UCSD-AML1 (cell line): ENCODE results near the gene MEIS2.
"Not testable (repeated sequence)": the region's sequence is repeated elsewhere in the genome, so short reads cannot be mapped to it uniquely, and the experiment has no call there.

Source experiments
- DNase-seq: peaks from one replicate; lab custom pipeline; 2025; ENCODE audit not compliant: unreplicated experiment; lab: John Stamatoyannopoulos, UW

MEIS2 gene

DNA sequence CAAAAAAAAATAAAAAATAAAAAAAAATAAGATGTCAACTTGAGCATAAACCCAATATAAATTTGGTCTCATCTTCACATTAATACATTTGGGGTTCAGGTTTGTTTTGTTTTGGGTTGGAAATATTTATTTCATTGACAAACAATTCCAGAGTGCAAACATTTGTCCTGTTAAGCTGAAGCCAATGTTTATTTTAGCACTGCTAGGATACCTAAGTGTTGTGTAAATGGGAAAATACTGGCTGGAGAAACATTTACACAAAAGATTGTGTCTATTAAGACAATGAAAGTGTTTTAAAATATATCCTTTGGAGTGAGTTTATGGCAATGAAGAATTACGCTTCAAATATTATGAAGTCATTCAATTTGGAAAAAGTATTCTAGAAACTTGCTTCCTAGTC is 91.1 kb downstream of the MEIS2 start:
- DNase-seq = no peak

DNA sequence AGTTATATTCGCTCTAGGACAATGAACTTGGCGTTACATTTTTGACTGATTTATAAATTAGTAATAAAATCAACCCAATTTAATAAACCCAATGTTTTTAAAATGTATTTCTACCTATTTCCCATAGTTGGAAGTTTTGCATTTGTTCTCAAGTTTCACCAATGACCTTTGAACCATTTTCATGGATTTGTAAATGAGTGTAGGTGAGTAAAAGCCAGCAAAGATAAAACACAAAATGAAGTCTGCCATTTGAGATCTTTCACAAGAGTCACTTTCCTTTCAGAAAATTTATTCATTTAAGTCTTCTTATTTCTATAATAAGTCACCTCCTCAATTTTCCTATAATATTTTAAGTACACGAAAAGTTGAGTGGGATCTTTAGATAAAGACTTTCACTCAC is 92.1 kb downstream of the MEIS2 start:
- DNase-seq = no peak

DNA sequence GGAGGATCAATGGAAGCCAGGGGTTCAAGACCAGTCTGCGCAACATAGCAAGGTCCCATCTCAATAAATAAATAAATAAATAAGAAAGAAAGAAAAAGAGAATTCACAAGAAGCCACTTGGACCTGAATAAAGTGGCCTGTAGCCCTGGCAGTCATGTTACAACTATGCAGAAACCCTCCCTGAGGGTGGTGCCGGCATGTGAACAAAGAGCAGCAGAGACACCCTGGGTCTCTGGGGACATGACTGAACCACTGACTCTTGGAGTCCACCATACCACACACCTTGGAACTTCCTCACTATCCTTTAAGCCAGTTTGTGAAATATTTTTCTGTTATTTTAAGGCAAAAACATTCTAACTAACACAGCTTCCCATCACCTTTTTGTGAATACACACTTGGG is 93.0 kb downstream of the MEIS2 start:
- no peak for DNase-seq

DNA sequence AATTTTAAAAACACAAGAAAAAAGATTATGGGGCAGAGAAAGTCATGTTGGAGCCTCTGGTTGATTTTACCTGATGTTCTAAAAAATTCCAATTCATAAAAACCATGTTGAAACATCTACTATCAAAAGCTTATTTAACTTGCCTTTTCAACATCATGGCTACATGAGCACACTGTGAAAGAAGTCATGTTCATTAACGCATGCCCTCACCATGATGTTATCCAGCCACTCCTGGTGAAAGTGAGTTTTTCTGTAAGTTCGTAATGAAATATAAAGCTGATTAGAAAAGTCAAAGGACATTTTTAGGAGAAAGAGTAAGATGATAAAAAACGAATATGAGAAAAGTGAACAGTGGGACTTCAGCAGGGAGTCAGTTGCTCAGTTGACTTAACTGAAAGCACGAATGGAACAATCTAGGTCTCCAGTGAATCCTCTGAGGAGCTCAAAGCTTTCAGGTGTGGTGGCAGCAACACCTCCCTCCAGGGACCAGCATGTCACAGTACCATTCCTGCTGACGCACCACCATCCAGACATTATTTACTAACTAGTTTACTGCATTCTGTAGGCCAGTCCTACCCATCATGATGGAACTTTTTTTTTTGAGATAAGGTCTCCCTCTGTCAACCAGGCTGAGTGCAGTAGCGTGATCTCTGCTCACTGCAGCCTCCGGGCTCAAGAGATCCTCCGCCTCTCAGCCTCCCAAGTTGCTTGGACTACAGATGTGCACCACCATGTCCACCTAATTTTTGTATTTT is 95.2 kb downstream of the MEIS2 start:
- no peak for DNase-seq

DNA sequence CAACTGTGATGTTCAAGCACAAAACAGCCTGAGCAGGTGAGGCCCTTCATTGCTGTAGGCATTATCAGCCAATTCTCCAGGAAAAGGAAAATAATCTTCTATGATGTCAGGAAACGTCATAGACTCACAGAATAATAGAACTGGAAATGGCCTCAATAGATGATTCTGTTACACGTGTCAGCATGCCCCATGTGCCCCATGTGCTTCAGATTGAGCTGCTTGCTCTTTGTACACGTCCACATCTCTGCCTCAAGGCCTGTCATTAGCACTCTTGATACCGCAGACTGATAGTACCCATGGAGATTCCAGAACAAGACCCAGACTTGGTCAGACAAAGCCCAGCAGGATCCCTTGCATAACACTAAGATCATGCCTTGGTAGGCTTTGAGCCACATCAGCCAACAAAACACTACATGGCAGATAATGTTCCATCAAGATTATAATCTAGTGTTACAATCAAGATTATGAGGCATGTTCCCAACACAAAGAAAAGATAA is 95.9 kb downstream of the MEIS2 start:
- DNase-seq = no peak

DNA sequence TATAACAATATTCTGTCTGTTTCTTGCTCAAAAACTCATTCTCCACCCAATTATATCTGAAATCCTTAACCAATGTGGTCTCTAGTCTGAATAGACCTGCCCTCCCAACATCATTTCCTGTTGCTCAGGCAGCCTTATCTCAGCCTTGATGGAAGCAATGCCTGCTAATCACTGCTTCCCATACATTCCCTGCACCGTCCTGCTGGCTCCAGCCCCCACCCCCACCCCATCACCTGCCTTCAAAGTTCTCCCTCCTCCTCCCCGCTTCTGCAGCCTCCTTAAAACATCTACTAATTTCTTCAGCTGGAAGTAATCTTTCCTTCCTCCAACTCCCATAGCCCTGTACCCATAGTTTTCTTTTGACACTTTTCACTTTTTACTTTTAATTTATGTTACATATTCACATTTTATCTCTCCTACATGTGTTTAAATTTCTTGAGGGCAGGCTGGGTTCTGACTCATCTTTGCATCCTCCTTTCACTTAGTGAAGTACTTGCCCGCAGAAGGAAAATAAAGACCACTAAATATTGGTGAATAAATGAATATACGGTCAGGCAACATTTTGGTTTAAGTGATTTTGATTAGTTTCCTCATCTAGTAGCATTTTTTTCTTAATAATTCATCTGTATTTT is 98.2 kb downstream of the MEIS2 start:
- no peak for DNase-seq

DNA sequence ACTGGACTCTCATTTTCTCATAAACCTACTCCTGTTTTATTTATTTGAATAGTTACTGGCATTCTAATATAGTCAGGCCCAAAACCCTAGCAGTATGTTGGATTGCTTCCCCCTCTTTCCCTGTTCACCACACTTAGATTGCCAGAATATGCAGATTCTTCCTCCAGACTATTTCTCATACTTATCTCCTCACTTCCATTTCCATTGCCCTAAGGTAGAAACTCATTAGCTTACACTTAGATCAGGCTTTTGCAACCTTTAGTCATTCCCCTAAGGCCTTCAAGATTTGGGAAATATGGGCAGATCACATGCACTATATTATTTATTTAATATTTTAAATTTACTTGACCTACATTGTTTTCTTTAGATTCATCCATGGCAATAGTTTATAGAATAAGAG is 98.9 kb downstream of the MEIS2 start:
- DNase-seq = no peak

DNA sequence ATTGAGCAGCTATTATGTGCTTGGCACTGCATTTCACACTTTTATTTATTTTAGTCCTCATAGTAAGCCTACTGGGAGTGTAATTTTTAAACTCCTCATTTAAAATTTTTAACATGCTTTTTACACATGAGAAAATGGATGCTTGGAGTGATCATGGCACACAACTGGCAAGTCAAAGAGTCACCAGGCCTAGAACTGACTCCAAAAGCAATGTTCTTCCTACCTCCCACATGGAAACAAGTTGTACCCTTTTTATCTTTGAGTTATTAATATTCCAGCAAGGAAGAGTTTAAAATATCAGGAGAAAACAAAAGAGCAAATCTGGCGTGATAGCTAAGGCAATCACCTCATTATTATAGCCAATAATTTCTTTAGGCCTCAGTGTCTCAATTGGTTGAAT is 100.6 kb downstream of the MEIS2 start:
- no peak for DNase-seq

DNA sequence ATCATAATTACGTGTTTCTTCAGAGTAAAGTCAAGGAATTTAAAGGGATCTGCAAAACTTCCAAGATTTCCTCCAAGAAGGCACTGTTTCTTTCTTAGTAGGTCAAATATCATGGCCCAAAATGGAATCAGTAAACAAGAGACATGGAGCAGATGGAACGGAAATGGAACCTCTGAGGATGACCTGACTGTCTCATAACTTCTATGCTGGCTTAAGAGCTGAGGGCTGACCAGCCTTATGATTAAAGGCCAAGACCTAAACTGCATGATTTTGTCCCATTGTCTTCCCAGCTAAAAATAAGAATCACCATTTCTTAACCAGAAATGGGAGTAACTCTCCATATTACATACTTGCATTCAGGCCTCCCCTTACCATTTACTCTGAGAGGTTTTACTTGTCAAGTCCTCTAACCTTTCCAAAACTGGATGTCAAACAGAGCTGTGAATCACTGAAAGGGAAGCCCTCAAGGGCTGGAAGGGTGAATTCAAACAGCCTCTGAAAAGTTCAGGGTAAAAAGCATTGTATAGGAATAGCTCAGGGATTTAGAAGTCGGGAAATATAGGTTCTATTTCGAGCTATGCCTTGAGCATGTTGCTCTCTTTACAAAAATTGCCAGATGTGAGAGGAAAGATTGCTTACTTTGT is 103.7 kb downstream of the MEIS2 start:
- no peak for DNase-seq

DNA sequence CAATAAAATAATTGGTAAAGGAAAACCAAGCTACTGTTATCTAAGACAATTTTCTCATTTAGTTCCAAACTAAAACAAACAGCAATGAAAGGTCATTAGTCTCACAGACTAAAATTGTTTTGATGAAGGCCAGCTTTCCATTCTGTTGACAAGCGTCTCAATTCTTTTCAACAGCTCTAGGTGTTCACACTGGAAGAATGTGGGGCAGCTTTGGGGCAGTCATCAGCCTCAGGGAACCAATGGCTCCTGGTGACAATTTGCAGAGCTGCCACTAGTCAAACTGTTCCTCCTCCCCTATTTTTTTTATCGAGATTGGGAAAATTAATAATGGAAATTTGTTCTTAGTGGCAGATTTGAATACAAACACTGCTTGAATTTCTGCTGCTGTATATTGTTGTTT is 104.2 kb downstream of the MEIS2 start:
- DNase-seq = no peak

DNA sequence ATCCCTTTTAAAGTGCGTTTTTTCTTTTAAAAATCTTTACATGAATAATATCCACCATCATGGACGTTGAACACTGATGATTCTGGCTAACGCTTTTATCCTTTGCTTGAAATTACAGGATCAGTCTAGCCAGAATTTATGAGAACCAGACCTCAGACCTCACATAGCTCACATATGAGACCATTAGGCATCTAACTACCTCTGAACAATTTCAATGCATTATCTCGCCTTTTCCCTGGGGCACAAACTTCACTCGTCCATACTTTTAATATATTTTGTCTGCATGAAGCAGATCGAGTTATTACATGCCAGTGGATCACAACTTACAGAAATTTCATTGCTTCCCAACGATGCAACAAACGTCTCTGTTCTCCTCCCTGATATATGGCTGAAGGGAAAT is 105.6 kb downstream of the MEIS2 start:
- DNase-seq = no peak

DNA sequence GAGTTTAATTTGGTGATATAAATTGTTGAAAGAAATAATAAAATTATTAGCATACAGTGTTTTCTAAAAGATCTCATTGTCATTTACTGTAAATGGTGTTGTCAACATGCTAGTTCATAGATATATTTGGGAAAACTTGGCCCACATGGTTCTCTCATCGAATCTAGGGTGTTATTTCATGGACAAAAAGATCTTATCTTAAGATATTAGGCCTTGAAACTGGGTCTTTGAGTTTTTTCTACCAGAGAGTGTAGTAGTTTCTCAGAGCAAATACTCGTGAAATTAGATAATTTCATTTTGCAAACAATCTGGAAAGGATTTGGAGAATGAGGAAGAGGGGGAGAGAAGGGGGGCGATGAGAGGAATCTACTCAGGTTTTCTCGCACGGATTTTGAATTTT is 107.9 kb downstream of the MEIS2 start:
- no peak for DNase-seq

DNA sequence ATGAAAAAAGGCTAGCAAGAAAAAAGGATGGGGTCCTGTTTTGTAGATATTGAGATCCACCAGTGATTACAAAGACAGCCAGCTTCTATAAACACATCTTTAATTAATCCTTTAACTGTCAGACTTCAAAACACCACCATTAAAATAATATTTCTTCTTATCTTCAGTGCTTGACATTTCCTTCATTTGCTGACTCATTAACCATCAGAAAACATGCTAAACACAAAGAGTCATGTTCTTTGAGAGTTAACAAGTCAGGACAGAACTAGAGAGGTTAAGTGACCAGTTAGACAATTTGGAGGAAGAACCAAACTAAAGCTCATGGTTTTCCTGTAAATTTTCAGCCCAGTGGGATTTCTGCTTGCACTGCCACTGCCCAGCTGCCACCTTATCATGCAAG is 111.4 kb downstream of the MEIS2 start:
- no peak for DNase-seq

DNA sequence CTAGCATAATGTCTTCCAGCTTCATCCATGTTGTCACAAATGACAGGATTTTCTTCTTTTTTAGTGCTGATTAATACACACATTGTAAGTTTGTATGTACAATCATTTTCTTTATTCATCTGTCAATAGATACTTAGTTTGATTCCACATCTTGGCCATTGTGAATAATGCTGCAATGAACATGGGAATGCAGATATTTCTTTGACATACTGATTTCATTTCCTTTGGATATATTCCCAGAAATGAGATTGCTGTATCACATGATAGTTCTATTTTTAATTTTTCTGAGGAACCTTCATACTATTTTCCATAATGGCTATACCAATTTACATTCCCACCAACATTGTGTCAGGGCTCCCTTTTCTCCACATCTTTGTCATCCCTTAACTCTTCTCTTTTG is 117.9 kb downstream of the MEIS2 start:
- no peak for DNase-seq

DNA sequence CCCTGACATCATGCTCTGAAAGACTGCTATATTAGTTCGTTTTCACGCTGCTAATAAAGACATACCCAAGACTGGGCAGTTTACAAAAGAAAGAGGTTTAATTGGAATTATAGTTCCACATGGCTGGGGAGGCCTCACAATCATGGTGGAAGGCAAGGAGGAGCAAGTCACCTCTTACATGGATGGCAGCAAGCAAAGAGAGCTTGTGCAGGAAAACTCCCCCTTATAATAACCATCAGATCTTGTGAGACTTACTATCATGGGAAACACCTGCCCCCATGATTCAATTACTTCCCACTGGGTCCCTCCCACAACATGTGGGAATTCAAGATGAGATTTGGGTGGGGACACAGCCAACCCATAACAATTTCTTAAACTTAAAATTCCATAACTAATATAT is 120.1 kb downstream of the MEIS2 start:
- DNase-seq = not testable (repeated sequence)

DNA sequence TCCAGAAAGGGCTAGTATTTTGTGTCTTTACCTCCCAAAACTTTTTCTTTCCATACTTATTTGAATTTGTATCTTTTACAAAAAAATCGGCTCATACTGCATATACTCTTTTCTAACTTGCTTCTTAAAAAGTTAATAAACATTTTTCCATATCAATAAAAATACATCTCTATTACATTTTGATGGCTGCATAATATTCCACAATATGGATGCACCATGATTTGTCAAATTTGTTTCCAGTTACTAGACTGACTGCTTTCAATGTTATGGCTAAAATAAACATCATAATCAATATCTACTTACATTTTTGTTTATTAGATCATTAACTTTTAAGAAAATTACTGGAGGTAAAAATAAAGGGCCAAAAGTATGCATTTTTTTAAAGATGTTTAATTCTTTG is 121.7 kb downstream of the MEIS2 start:
- no peak for DNase-seq

DNA sequence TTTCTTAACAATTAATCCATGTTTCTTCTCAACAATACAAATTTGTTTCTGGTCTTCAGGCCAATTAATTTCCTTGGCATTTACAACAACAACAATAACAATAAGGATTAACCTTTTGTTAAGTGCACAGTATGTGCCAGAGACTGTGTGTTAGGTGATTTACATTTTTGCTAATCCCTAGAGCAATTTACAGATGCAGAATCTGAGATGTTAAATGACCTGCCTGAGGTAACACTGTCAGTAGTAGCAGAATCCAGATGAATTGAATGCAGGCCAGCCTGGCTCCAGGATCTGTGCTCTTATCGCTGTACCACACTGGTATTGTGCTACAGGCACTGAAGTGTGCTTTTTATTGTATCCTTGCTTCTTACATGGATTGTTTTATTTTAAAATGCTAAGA is 122.2 kb downstream of the MEIS2 start:
- DNase-seq = no peak

DNA sequence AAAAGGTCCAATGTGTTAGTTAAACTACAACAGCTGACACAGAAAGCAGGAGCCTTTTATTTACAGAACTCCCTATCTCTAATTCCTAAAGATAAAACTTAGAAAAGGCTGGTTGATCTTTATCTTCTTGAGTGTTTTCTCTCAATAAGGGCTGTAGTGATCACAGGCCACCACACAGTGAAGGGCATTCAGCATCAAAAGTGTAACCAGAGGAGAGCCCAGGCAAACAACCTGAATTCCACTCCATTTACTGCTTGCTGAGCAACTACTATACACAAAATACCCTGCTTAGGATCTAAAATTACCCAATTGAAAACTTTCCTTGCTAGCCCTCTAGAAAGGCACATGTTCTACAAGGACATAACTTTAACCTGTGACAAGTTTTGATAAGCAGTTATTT is 122.7 kb downstream of the MEIS2 start:
- no peak for DNase-seq

DNA sequence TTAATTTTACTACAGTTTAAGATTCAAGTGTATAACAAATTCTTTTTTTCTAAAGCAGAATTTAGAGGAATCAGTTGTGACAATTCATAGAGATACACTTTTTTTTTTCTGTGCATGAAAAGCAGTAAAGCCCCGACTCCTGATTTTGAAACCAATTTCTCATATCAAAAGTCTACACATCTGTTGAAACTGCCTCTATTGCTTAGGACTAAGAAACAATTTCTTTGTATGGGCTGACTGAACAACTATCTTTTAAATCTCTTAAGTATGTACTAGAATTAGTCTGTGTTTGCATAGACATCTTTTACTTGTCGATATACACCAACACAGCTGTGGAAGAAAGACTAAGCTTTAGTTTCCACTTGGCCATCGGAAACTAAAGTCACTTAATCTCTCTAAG is 127.6 kb downstream of the MEIS2 start:
- no peak for DNase-seq

DNA sequence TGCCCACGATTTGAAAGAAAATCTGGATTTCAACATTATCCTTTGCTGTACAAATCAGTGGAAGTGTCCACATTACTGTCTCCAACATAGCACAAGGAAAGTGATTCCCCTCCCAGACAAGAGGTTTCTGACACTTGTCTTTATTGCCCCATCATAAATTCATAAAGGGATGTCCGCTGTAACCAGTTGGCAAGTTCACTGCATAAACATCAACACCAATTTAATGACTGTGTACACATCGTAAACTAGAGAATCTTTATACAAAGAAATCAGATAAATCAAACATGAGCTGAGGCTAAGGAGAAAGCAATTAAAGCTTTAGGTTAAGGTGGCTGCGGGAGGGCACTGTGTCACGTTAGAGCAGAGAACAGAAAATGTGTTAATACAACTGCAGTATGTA is 129.8 kb downstream of the MEIS2 start:
- DNase-seq = no peak

DNA sequence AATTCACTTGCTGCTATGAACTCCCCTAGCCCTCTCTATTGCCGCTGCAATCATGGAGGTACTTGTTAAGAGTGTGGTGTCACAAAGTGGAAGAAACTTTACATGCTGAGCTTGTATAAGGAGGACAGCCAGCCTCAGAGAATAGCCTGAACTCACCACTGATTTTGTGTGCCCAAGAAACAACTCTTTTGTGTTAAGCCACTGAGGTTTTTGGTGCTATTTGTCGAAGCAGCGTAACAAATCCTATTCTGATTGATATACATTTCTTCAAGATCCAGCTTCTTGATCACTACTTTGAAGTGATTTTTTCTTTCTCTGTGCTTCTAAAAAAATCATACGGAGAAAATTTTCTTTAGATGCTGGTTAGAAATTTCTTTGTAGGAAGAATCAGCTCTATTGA is 132.4 kb downstream of the MEIS2 start:
- DNase-seq = no peak

DNA sequence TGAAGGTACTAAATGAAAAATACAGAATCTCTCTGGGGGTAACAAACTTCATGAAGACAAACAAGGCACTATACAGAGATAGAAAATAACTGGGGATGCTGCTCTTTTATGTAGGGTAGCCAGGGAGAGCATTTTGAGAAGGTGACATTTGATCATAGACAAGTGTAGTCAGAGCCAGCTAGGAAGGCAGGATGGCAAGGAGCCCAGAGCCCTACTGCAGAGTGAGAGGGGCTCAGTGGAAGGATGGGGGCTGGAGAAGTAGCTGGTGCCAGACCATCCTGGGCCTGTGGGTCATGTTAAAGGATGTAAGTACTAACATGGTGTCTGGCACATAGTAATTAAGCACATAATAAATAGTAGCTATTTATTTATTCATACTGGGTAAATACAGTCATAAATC is 133.6 kb downstream of the MEIS2 start:
- no peak for DNase-seq
